Measurements from ENCODE around the gene SLC9A9.

- TF ChIP-seq CTCF (IDR thresholded peaks at IDR 0.05) (no peak), GABPA (IDR thresholded peaks at IDR 0.05; ENCODE audit: low read depth) (no peak), EZH2phosphoT487 (IDR thresholded peaks at IDR 0.05; ENCODE audit: borderline replicate concordance, low read depth) (no peak), POLR2AphosphoS5 (IDR thresholded peaks at IDR 0.05; ENCODE audit: low read depth, low read length) (no peak), JUND (IDR thresholded peaks at IDR 0.05) (no peak), TAF1 (IDR thresholded peaks at IDR 0.05; ENCODE audit: borderline replicate concordance, low read depth, low read length) (no peak), ELF1 (IDR thresholded peaks at IDR 0.05) (no peak), RAD21 (IDR thresholded peaks at IDR 0.05; ENCODE audit: low read length) (no peak), MEF2A (IDR thresholded peaks at IDR 0.05; ENCODE audit: borderline replicate concordance, low read depth) (no peak), YY1 (IDR thresholded peaks at IDR 0.05; ENCODE audit: low read depth) (no peak), USF1 (IDR thresholded peaks at IDR 0.05; ENCODE audit: borderline replicate concordance, low read depth) (no peak), RXRA (IDR thresholded peaks at IDR 0.05; ENCODE audit: borderline replicate concordance, low read depth) (no peak), RFX5 (IDR thresholded peaks at IDR 0.05; ENCODE audit: low read length) (no peak)
These were observed 90.6 kb downstream of the SLC9A9 start for GRCh38 chr3:143757691-143758090.

All from SK-N-SH (cell line).